ENCODE results near the gene ZNF101.

Gene ZNF101

DNA sequence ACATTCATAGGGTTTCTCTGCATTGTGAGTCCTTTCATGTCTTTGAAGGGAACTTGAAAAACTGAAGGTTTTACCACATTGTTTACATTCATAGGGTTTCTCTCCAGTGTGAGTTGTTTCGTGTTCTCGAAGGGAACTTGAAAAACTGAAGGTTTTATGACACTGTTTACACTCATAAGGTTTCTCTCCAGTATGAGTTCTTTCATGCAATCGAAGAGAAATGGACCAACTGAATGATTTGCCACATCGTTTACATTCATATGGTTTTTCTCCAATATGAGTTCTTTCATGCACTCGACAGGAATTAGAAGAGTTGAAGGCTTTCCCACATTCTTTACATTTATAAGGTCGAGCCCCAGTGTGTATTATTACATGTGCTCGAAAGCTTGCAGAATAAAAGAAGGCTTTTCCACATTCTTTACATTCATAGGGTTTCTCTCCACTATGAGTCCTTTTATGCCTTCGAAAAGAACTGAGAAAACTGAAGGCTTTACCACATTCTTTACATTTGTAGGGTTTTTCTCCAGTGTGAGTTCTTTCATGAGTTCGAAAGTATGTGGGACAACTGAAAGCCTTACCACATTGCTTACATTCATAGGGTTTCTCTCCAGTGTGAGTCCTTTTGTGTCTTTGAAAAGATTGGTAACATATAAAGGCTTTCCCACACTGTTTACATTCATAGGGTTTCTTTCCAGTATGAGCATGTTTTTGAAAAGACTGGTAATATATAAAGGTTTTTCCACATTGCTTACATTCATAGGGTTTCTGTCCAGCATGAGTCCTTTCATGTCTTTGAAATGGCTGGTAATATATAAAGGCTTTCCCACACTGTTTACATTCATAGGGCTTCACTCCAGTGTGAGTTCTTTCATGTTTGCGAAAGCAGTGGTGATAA is 43.5 kb downstream of the ZNF101 start:
- DNase-seq = no peak

DNA sequence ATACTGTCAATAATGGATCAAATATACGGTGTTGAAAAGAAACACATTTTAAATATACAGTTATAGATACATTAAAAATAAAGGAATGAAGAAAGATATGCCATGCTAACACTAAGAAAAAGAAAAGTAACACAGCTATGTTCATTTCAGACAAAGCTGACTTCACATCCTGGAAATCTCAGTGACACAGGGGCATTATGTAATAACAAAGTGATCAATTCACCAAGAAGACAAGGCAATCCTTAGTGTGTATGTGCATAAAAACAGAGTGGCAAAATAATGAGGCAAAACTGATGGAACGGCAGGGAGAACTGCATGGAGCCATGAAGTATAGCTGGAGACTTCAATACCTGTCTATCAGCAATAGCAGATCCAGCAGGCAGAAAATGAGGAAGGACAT is 51.2 kb downstream of the ZNF101 start:
- no peak for DNase-seq

DNA sequence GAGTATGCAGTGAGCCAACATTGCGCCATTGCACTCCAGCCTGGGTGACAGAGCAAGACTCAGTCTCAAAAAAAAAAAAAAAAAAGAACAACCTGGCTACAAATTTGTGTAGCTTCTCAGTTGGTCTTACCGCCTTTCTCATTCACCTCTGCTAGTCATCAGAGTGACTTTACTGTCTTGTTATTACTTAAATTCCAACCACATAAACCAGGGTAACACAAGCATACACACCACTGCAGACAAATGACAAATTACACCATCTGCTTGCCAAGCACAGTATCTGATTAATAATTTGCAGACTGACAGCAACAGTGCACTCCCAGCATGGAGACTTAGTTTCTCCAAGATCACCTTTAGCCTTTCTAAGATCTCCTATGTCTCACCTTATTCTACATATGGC is 53.3 kb downstream of the ZNF101 start:
- no peak for DNase-seq

DNA sequence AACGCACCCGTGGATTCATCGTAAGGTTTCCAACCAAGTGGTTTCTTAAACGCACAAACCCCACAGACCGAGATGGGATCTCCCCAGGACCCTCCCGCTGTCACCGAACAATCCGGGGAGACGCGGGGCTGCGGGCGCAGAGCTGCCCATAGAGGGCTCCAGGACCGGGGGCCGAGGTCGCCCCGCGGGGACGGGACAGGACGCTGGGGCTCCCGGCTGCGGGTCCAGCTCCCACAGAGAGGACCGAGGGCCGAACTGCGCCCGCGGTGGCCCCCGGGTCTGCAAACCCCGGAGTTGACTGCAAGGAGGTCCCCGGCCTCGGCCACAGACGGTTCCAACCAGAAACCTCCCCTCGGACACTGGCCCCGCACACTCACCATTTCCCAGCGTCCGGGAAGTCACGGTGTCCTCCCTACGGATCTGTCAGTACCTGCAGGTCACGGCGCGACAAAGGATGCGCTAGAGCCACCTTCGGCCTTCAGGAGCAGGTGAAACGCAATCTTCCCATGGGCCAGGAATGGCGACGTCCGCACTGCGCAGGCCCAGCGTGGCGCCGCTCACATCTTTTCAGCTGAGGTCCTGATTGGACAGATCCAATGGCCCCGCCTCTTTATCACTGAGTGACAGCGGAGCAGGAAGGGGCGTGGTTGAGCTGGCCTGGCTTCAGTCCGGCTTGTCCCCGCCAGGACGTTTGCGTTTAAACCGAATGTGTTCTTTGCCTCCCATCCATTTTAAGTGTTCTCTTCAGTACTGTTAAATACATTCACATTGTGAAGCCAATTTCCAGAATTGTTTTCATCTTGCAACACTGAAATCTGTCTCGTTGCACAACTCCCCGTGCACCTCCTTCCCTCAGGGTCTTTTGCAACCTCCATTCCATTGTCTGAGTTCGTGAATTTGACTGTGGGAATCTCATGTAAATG is 64.2 kb downstream of the ZNF101 start, which contains the start of gene ZNF14:
Gene ZNF14 (minus strand): TSS at position 534 of the 923 bp plus-strand sequence. CDS start 154 bp downstream, at position 380.
- DNase-seq = peak; percentile 97

All from islet precursor cell (in vitro differentiated cells).